ENCODE measurements around the gene IQCK.

DNA sequence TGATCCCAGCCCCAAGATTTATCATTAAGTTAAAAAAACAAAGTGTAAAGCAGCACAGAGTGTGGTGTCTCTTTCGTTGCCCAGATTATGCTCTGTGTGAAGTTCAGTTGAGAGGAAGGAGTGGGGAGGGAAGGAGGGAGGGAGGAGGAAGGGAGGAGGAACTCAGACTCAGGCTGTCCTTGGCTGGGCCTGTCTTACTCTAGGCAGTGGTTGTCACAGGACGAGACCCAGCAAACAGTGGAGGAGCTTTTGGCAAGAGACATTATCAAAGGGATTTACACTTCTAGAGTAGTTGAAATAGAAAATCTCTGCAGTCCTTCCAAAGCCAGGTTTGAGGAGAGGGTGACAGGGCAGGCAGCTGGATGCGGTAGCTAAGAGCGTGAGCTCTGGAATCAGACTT, 27.9 kb upstream of the IQCK start:
- no peak for TF ChIP-seq POLR2A (IDR thresholded peaks at IDR 0.05; ENCODE audit: low read depth, low read length)
- TF ChIP-seq, protein P1, sequence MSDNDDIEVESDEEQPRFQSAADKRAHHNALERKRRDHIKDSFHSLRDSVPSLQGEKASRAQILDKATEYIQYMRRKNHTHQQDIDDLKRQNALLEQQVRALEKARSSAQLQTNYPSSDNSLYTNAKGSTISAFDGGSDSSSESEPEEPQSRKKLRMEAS (IDR thresholded peaks at IDR 0.05; ENCODE audit: insufficient read depth, insufficient read length) = no peak
- TF ChIP-seq, protein P2, sequence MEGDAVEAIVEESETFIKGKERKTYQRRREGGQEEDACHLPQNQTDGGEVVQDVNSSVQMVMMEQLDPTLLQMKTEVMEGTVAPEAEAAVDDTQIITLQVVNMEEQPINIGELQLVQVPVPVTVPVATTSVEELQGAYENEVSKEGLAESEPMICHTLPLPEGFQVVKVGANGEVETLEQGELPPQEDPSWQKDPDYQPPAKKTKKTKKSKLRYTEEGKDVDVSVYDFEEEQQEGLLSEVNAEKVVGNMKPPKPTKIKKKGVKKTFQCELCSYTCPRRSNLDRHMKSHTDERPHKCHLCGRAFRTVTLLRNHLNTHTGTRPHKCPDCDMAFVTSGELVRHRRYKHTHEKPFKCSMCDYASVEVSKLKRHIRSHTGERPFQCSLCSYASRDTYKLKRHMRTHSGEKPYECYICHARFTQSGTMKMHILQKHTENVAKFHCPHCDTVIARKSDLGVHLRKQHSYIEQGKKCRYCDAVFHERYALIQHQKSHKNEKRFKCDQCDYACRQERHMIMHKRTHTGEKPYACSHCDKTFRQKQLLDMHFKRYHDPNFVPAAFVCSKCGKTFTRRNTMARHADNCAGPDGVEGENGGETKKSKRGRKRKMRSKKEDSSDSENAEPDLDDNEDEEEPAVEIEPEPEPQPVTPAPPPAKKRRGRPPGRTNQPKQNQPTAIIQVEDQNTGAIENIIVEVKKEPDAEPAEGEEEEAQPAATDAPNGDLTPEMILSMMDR (IDR thresholded peaks at IDR 0.05; ENCODE audit: extremely low read depth in 1 of 2, insufficient read depth in 1 of 2, low read depth in 1 of 2, low read length in 2 of 2) = no peak
- no peak for TF ChIP-seq EZH2 (IDR thresholded peaks at IDR 0.05; ENCODE audit: borderline replicate concordance, low read depth, low read length, severe bottlenecking)
- TF ChIP-seq GATA2 (IDR thresholded peaks at IDR 0.05; ENCODE audit: insufficient read depth, insufficient read length, low read depth, low read length) = no peak
- no peak for TF ChIP-seq POLR2AphosphoS5 (IDR thresholded peaks at IDR 0.05; ENCODE audit: insufficient read depth, low read depth, low read length)

All from endothelial cell of umbilical vein (primary cell).